HG02852 (cell line): ENCODE results near the gene RPL22.

ENCODE experiments used
- ATAC-seq: cut with Tn5 transposase; IDR thresholded peaks from one replicate; pipeline ENCODE4 v1.9.1; 2021; ENCODE audit warnings: mild to moderate bottlenecking, moderate library complexity; ENCODE audit not compliant: unreplicated experiment

RPL22 gene

GRCh38 chr1:6157132-6157527 lies 42.3 kb downstream of the RPL22 start:
- no peak for ATAC-seq

GRCh38 chr1:6154525-6155319 lies 44.7 kb downstream of the RPL22 start:
- no peak for ATAC-seq

DNA sequence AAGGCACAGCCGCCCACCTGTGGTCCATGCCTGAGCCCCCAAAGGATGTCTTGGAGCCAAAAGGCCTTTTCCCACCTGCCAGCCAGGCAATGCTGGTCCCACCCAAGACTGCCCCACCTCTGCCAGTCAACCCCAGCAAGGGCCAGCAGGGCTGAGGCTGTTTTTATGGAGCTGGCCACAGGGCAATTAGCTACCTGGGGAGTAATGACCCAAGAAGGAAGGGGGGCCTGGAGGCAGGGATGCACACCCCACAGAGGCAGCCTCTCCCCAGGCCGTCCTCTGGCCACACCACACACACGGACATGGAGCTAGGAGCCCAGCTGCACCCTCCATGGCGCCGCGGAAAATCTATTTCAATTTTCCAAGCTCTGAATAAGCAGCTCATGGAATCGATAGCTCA lies 46.5 kb downstream of the RPL22 start:
- ATAC-seq, result no peak

DNA sequence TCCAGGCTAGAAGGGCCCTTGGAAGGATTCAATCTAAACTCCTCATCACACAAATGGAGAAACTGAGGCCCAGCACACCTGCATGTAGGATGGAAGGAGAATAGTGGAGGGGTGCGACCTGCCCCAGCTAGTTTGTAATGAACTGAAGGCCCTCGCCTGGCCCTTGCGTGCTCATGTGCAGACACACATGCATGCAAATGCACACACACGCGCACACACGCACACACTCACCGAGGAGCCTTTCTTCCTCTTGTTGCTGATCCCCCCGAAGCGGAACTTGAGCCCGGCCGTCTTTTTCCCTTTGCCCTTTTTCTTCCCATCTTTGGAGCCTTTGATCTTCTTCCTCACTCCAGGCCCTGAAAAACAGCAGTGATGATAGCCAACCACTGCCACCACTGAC lies 47.2 kb downstream of the RPL22 start:
- ATAC-seq, result no peak

GRCh38 chr1:6151291-6151822 lies 48.0 kb downstream of the RPL22 start:
- no peak for ATAC-seq

DNA sequence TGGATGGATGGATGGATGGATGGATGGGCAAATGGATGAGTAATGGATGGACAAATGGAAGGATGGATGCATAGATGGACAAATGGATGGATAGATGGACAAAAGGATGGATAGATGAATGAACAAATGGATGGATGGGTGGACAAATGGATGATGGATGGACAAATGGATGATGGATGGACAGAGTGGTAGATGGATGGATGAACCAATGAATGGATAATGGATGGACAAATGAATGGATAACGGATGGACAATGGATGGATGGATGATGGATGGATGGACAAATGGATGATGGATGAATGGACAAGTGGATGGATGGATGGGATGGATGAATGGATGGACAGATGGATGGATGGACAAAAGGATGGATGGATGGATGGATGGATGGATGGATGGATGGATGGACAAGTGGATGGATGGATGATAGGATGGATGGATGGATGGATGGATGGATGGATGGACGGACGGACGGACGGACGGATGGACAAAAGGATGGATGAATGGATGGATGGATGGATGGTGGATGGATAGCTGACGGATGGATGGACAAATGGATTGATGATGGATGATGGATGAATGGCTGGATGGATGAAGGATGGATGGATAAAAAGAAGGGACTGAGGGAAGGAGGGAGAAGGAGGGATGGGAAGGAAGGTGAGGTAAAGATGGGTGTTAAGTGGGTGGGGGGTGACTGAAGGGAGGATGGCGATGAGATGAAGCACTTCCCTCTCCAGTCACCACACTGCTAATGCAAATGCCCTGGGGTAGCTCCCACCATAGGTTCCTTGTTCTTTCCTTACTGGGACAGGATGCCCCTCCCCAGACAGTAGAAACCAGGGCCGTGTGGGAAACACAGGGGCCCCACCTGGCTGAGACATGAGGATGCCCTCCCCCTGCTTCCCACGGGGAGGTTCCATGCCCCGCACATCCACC lies 49.1 kb downstream of the RPL22 start:
- ATAC-seq, result no peak

GRCh38 chr1:6149597-6149996 lies 49.8 kb downstream of the RPL22 start:
- ATAC-seq, result no peak

DNA sequence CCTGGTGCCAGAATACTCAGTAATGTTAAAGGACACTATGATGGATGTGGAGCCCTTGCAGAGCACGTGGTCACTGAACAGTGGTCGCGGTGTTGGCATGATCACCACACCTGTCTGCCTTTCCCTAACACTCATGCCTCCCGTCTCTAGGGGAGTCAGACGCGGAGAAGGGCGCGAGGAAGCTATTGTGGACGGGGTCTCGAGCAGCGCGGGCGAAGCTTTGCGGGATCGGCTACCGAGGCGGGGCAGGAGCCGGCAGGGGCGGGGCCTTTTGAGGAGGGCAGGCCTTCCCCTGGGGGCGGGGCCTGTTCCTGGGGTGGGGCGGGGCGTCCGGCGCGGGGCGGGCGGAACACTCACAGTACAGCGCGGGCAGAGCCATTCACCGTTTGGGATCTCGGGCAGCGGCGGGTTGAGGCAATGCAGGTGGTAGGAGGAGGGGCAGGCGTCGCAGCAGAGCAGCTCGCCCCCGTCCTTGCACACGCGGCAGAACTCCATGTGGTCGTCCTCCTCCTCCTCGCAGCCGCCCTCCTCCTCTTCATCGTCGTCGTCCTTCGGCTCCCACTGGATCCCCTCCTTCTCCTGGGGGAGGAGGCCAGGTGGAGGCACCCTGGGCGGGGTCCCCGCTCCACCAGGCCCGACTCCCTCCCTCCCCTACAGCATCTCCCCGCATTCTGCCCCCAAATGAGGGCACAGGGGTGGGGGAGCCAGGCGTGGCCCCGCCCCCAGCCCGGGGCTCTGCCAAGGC lies 50.7 kb downstream of the RPL22 start:
- no peak for ATAC-seq

- no peak for ATAC-seq
Observed at GRCh38 chr1:6145864-6146410, 53.5 kb downstream of the RPL22 start.

GRCh38 chr1:6145396-6145750 lies 54.0 kb downstream of the RPL22 start:
- no peak for ATAC-seq

- ATAC-seq, result no peak
Observed at GRCh38 chr1:6144647-6145395, 54.6 kb downstream of the RPL22 start.

GRCh38 chr1:6144175-6144574 lies 55.2 kb downstream of the RPL22 start:
- no peak for ATAC-seq

DNA sequence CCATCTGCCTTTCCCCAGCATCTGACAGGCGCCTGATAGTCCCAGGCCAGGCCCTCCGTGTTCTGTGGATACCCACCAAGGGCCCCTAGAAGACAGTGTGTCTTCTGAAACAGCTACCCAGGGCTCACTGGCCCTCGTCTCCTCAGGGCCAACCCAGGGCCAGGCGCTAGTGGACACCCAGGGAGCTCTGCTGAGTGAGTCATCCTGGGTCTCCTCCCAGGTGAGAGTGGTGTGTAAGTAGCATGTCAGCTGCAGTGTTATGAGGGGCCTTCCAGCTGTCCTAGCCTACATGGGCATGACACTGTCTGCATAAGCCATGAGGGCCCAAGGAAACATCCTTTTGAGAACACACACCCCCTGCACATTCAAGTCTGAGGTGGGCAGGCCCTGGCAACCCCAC lies 56.0 kb downstream of the RPL22 start:
- ATAC-seq, result no peak

DNA sequence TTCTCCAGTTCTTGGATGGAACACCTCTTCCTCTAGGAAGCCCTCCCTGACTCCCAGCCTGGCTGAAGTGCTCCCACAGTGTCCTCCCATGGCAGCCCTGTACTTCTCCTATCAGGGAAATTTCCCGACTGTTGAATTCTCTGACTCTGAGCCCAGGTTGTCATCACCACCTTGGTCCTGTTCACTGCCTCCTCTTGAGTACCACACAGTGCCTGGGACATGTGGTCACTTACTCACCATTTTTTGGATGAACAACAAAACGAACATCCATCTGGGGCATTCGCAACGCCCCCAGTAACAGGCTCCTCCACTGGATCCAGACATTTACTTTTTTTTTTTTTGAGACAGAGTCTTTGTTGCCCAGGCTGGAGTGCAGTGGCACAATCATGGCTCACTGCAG lies 56.7 kb downstream of the RPL22 start:
- no peak for ATAC-seq

- ATAC-seq, result no peak
Observed at GRCh38 chr1:6142036-6142621, 57.3 kb downstream of the RPL22 start.

- ATAC-seq, result no peak
Observed at GRCh38 chr1:6141592-6141991, 57.8 kb downstream of the RPL22 start.

DNA sequence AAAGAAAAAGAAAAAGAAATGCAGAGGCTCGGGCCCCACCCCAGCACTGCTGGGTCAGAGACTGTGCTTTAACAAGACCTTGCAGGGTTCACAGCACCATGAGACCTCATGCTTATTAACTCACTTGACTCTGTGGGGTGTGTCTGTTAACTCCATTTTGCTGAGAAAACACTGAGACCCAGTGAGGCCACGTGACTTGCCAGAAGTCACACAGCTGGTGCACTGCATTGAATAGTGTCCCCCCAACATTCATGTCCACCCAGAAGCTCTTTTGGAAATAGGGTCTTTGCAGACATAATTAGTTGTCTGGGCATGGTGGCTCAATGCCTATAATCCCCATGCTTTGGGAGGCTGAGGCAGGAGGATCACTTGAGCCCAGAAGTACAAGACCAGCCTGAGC lies 59.0 kb downstream of the RPL22 start:
- ATAC-seq, result no peak

GRCh38 chr1:6137758-6138157 lies 61.6 kb downstream of the RPL22 start:
- no peak for ATAC-seq

DNA sequence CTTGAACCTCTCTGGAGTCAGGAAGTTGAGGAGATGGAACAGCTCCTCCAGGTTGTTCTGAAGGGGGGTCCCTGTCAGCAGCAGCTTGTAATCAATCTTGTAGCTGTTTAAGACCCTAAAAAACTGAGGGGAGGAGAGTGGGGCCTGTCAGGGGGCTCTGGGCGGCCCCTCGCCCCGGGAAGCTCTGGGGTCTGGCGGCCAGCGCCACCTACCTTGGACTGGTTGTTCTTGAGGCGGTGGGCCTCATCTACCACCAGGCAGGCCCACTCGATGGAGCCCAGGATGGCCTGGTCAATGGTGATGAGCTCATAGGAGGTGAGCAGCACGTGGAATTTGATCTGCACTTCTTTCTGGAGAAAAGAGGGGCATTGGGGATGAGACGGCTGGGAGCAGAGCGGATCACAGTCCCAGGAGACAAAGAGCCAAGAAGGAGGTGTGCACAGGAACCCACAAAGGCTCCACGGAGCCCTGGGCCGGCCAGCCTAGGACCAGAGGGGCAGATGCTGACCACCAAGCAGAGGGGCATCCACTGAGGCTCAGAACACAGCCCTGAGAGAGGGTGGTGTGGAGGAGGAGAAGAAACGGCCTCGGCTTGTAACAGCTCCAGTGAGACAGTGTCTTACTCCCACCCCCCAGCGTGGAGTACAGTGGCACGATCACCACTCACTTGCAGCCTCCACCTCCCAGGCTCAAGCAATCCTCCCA lies 62.7 kb downstream of the RPL22 start:
- ATAC-seq, result no peak
